HepG2 (cell line): ENCODE data around the gene ROBO3. TPM values are rescaled to one million over a fixed set of nuclear protein-coding genes. Genes with fewer than 3 reads are reported as not detected.

Experiments used
- ATAC-seq: fragments of 200-7000 bp; cut with Tn5 transposase; 3 replicates; pipeline ENCODE4 v1.9.1; 2020; ENCODE audit warnings: mild to moderate bottlenecking, moderate library complexity
- BruUV-seq: library from RNA; stranded (reverse); fragments of 400-500 nt; replicated peaks from 2 replicates; lab custom pipeline; 2021; lab: Mats Ljungman, UMichigan
- CTCF ChIA-PET: fragments of 300-600 bp; formaldehyde crosslinking; extraction: SDS; loops from one replicate; lab custom pipeline; 2021; ENCODE audit warnings: low total read pairs, inconsistent platforms, low intra/inter-chr PET ratio; lab: Yijun Ruan, JAX
- POLR2A ChIA-PET: fragments of 350-600 bp; sonication (Branson Sonifier 250); formaldehyde crosslinking; loops from one replicate; lab custom pipeline; 2020; ENCODE audit warnings: antibody characterized with exemption, inconsistent platforms; lab: Yijun Ruan, JAX
- DNase-seq: peaks from one replicate; pipeline ENCODE4 v3.0.0-alpha.2; 2015; ENCODE audit warnings: low spot score
- FAIRE-seq: peaks from 3 replicates; lab custom pipeline; 2011; peaks lifted over from hg19 to GRCh38; lab: Jason Lieb, UNC
- H2AFZ ChIP-seq: one replicate; pipeline ENCODE4 v1.6.1; 2011; ENCODE audit warnings: low read length, inconsistent platforms
- H3K27ac ChIP-seq: fragments of 300-600 bp; 3 replicates; pipeline ENCODE4 v1.8.0; 2011; ENCODE audit warnings: mixed run types, mild to moderate bottlenecking, mixed read lengths, low read length, inconsistent platforms; ENCODE audit not compliant: insufficient read depth; ENCODE audit errors: extremely low read length
- H3K27me3 ChIP-seq, 2 experiments: fragments of 200-600 bp in 1 of 2; 2 replicates in 1 of 2; 3 replicates in 1 of 2; pipeline versions ENCODE4 v1.6.0 to v1.8.0; 2011; ENCODE audit warnings: low read length in 2 of 2, mild to moderate bottlenecking in 2 of 2, moderate library complexity in 2 of 2, inconsistent platforms in 1 of 2; ENCODE audit not compliant: insufficient read depth in 2 of 2, control insufficient read depth in 1 of 2
- H3K36me3 ChIP-seq, 2 experiments: fragments of 200-600 bp in 1 of 2; replicated peaks in 1 of 2; 2 replicates in 1 of 2; 3 replicates in 1 of 2; pipeline versions ENCODE4 v1.5.1 to v1.8.0; 2011; ENCODE audit warnings: low read length in 2 of 2, inconsistent platforms in 1 of 2; ENCODE audit not compliant: insufficient read depth in 2 of 2, control insufficient read depth in 1 of 2
- H3K4me1 ChIP-seq: 2 replicates; pipeline ENCODE4 v1.5.1; 2012; ENCODE audit warnings: low read length, inconsistent platforms; ENCODE audit not compliant: insufficient read depth
- H3K4me2 ChIP-seq: 2 replicates; pipeline ENCODE4 v1.6.0; 2011; ENCODE audit warnings: low read depth, low read length, inconsistent platforms
- H3K4me3 ChIP-seq, 3 experiments: fragments of 200-600 bp in 1 of 3; sonication (generic), shearing (Covaris generic) in 1 of 3; replicated peaks in 1 of 3; 2 replicates each; pipeline ENCODE4 v1.5.1; 2011 to 2016; ENCODE audit warnings: low read length in 3 of 3, inconsistent platforms in 2 of 3, low read depth in 2 of 3, mild to moderate bottlenecking in 2 of 3, control low read depth in 1 of 3, mixed read lengths in 1 of 3; ENCODE audit not compliant: insufficient read depth in 1 of 3
- H3K79me2 ChIP-seq: one replicate; pipeline ENCODE4 v1.6.1; 2011; ENCODE audit warnings: low read length, inconsistent platforms; ENCODE audit not compliant: insufficient read depth
- H3K9ac ChIP-seq: 2 replicates; pipeline ENCODE4 v1.6.0; 2011; ENCODE audit warnings: mild to moderate bottlenecking, low read depth, low read length, inconsistent platforms; ENCODE audit not compliant: insufficient read depth
- H3K9me3 ChIP-seq: 2 replicates; pipeline ENCODE4 v1.5.1; 2012; ENCODE audit warnings: mild to moderate bottlenecking, low read length
- H4K20me1 ChIP-seq: 2 replicates; pipeline ENCODE4 v1.6.0; 2011; ENCODE audit warnings: inconsistent platforms, mild to moderate bottlenecking, low read length, moderate library complexity; ENCODE audit not compliant: insufficient read depth
- ARID3A ChIP-seq: IDR thresholded peaks from 2 replicates; pipeline ENCODE4 v1.6.1; 2012; ENCODE audit warnings: low read depth, low read length, improper control_type of control experiment
- ELK4 ChIP-seq: sonication (generic); formaldehyde crosslinking; IDR thresholded peaks from 2 replicates; pipeline ENCODE4 v1.9.0; 2021; ENCODE audit warnings: missing genetic modification reagents, borderline replicate concordance
- IKZF1 ChIP-seq: fragments of 450-650 bp; IDR thresholded peaks from 2 replicates; pipeline ENCODE4 v1.7.1; 2016
- WGBS: methylation state at CpG from one replicate; pipeline ENCODE4 v1.1.6; 2017; ENCODE audit warnings: low lambda C conversion rate; 5-methylcytosine and 5-hydroxymethylcytosine counted together
- in situ Hi-C: cut with HindIII; loops from 2 replicates; pipeline ENCODE4 v1.10.0; 2017; ENCODE audit warnings: low pct_unique_long_range_greater_than_20kb; ENCODE audit not compliant: extremely low pct_ligation_motif_present
- intact Hi-C: fragments of 100-400 bp; cut with micrococcal nuclease; formaldehyde crosslinking; loops from one replicate; pipeline ENCODE4 v1.10.0; 2022; ENCODE audit not compliant: unreplicated experiment
- polyA plus RNA-seq, 8 experiments: library from polyadenylated mRNA; depleted of rRNA in 3 of 8; stranded (reverse) in 7 of 8; unstranded in 1 of 8; fragments of >200 nt; fragmentation: Illumina TruSeq in 4 of 8; extraction: Trizol in 4 of 8; gene quantifications; 2 replicates each; pipeline versions ENCODE4 v1.2.1 to v1.2.3, GENCODE V29; 2011 to 2016; ENCODE audit warnings: low read depth in 4 of 8, missing spikeins in 1 of 8, mixed read lengths in 1 of 8; ENCODE audit not compliant: insufficient read depth in 1 of 8
- total RNA-seq, 5 experiments: library from RNA; depleted of rRNA; stranded (reverse); fragments of >200 nt; fragmentation: Illumina TruSeq; extraction: Trizol; gene quantifications; 2 replicates each; pipeline ENCODE4 v1.2.3, GENCODE V29; 2016; ENCODE audit warnings: low read depth in 1 of 5
- TF ChIP-seq, protein P1 (sequence below): IDR thresholded peaks from 2 replicates; pipeline ENCODE4 v1.6.1; 2016; ENCODE audit warnings: missing genetic modification reagents, missing compliant biosample characterization

The ROBO3 gene
- total and polyA plus RNA-seq, 2 of the 13 experiments (the other 11 are each of a cell fraction or from before 2014, with no cell fraction given) = 0.07 to 2.4 TPM

- FAIRE-seq (no peak), ATAC-seq (no peak)
- Histone ChIP-seq H3K4me1 (peaks cover 12% of the 10 kb centered on the region), H2AFZ (no peak overlapping the region), H3K27me3 (peaks cover 0 to 15% of the 10 kb centered on the region in 2 experiments; a peak in 3 of 5 replicates), H3K79me2 (no peaks in the 10 kb centered on the region), H3K36me3 (no peaks in the 10 kb centered on the region), H3K9me3 (no peaks in the 10 kb centered on the region), H4K20me1 (no peaks in the 10 kb centered on the region)
- POLR2A ChIA-PET = no interaction called here
- in situ Hi-C loops = no loop called here
- TF ChIP-seq, protein P1, sequence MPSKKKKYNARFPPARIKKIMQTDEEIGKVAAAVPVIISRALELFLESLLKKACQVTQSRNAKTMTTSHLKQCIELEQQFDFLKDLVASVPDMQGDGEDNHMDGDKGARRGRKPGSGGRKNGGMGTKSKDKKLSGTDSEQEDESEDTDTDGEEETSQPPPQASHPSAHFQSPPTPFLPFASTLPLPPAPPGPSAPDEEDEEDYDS = no peak
- TF ChIP-seq ELK4 (CRISPR knock-in tag) = no peak
- no peak for TF ChIP-seq IKZF1
- TF ChIP-seq ARID3A = no peak
- TF ChIP-seq, all 625 proteins: peak for 0
- no TSS peak for BruUV-seq
- no peak for DNase-seq
- WGBS = 40% methylated on average over 4 of the region's 4 CpGs
- CTCF ChIA-PET = no interaction called here
- intact Hi-C loops = no loop called here
- Histone ChIP-seq H3K4me2 (no peak overlapping the region), H3K4me3 (no peak overlapping the region), H3K9ac (no peak overlapping the region), H3K27ac (no peak overlapping the region)
These were observed 32.7 kb upstream of the ROBO3 start for GRCh38 chr11:124832571-124832970.
